SK-N-SH (cell line): ENCODE measurements around the gene CDH16. TPM values are rescaled to one million over a fixed set of nuclear protein-coding genes. Genes with fewer than 3 reads are reported as not detected.

ENCODE experiments used
- CTCF ChIA-PET: fragments of 300-600, 350-600 bp; formaldehyde crosslinking; extraction: SDS; loops from one replicate; lab custom pipeline; 2021; lab: Yijun Ruan, JAX
- POLR2A ChIA-PET: fragments of 350-600 bp; sonication (Branson Sonifier 250); formaldehyde crosslinking; extraction: SDS; loops from one replicate; lab custom pipeline; 2020; ENCODE audit warnings: antibody characterized with exemption, inconsistent platforms; lab: Yijun Ruan, JAX
- DNase-seq: peaks from one replicate; pipeline ENCODE4 v3.0.0; 2012
- H2AFZ ChIP-seq: fragments of 200-600 bp; sonication (generic); 2 replicates; pipeline ENCODE4 v1.8.1; 2016; ENCODE audit warnings: antibody characterized with exemption, mild to moderate bottlenecking, low read depth
- H3F3A ChIP-seq: fragments of 200-600 bp; sonication (generic); replicated peaks from 2 replicates; pipeline ENCODE3; 2016; ENCODE audit warnings: antibody characterized with exemption, mild to moderate bottlenecking; ENCODE audit not compliant: insufficient read depth
- H3K27ac ChIP-seq, 2 experiments: fragments of 200-500 bp in 1 of 2; fragments of 200-600 bp in 1 of 2; sonication (Bioruptor generic) in 1 of 2; sonication (generic), shearing (Covaris generic) in 1 of 2; 2 replicates each; pipeline versions ENCODE4 v1.5.1 to v1.6.1; 2014 to 2016; ENCODE audit warnings: low read depth in 2 of 2, inconsistent platforms in 1 of 2, low read length in 1 of 2, mild to moderate bottlenecking in 1 of 2, mixed read lengths in 1 of 2
- H3K27me3 ChIP-seq: fragments of 200-600 bp; sonication (generic), shearing (Covaris generic); 2 replicates; pipeline ENCODE4 v1.6.1; 2016; ENCODE audit warnings: mixed run types; ENCODE audit not compliant: insufficient read depth
- H3K36me3 ChIP-seq, 2 experiments: fragments of 200-500 bp in 1 of 2; fragments of 200-600 bp in 1 of 2; sonication (Bioruptor generic) in 1 of 2; sonication (generic) in 1 of 2; replicated peaks in 1 of 2; 2 replicates each; pipeline versions ENCODE3 to v1.5.1; 2014 to 2016; ENCODE audit warnings: low read length in 1 of 2, mild to moderate bottlenecking in 1 of 2; ENCODE audit not compliant: insufficient read depth in 2 of 2, control insufficient read depth in 1 of 2
- H3K4me1 ChIP-seq, 2 experiments: fragments of 200-500 bp in 1 of 2; fragments of 200-600 bp in 1 of 2; sonication (Bioruptor generic) in 1 of 2; sonication (generic), shearing (Covaris generic) in 1 of 2; 2 replicates each; pipeline versions ENCODE4 v1.5.1 to v1.6.1; 2014 to 2016; ENCODE audit warnings: low read depth in 1 of 2, low read length in 1 of 2, mixed run types in 1 of 2; ENCODE audit not compliant: insufficient read depth in 2 of 2, control insufficient read depth in 1 of 2
- H3K4me2 ChIP-seq: fragments of 200-600 bp; sonication (generic), shearing (Covaris generic); 2 replicates; pipeline ENCODE4 v1.6.1; 2017; ENCODE audit warnings: mixed run types
- H3K4me3 ChIP-seq, 2 experiments: fragments of 200-500 bp in 1 of 2; fragments of 200-600 bp in 1 of 2; sonication (Bioruptor generic) in 1 of 2; sonication (generic), shearing (Covaris generic) in 1 of 2; 2 replicates each; pipeline versions ENCODE4 v1.5.1 to v1.8.1; 2014 to 2016; ENCODE audit warnings: low read depth in 2 of 2, inconsistent platforms in 1 of 2, low read length in 1 of 2, mild to moderate bottlenecking in 1 of 2, mixed read lengths in 1 of 2, moderate library complexity in 1 of 2
- H3K79me2 ChIP-seq: fragments of 200-600 bp; sonication (generic); 2 replicates; pipeline ENCODE4 v1.8.1; 2017; ENCODE audit warnings: mild to moderate bottlenecking; ENCODE audit not compliant: insufficient read depth
- H3K9ac ChIP-seq: fragments of 200-600 bp; sonication (generic); 2 replicates; pipeline ENCODE4 v1.6.1; 2017; ENCODE audit warnings: mixed run types
- H3K9me2 ChIP-seq: fragments of 200-600 bp; sonication (generic); 2 replicates; pipeline ENCODE4 v1.6.1; 2017; ENCODE audit warnings: mixed run types
- H3K9me3 ChIP-seq: fragments of 200-600 bp; sonication (generic); 2 replicates; pipeline ENCODE4 v1.6.1; 2017; ENCODE audit warnings: mixed run types, mild to moderate bottlenecking, moderate library complexity
- H4K20me1 ChIP-seq: fragments of 200-600 bp; sonication (generic); 2 replicates; pipeline ENCODE4 v1.6.1; 2017; ENCODE audit warnings: mild to moderate bottlenecking, mixed run types; ENCODE audit not compliant: insufficient read depth
- CHD2 ChIP-seq: fragments of 150-350 bp; IDR thresholded peaks from 2 replicates; pipeline ENCODE4 v1.6.1; 2018; ENCODE audit warnings: low read length; ENCODE audit not compliant: partially characterized antibody
- FOXM1 ChIP-seq: IDR thresholded peaks from 2 replicates; pipeline ENCODE4 v1.4.0; 2012; ENCODE audit warnings: low read depth, mild to moderate bottlenecking
- MXI1 ChIP-seq: IDR thresholded peaks from 2 replicates; pipeline ENCODE4 v1.6.1; 2012; ENCODE audit warnings: mild to moderate bottlenecking, low read depth, low read length, improper control_type of control experiment
- NFIC ChIP-seq: IDR thresholded peaks from 2 replicates; pipeline ENCODE4 v1.4.0; 2012; ENCODE audit warnings: borderline replicate concordance
- RAD21 ChIP-seq: IDR thresholded peaks from 2 replicates; pipeline ENCODE4 v1.6.1; 2012; ENCODE audit warnings: mild to moderate bottlenecking, low read length
- RCOR1 ChIP-seq: fragments of 150-350 bp; IDR thresholded peaks from 2 replicates; pipeline ENCODE4 v1.6.1; 2017; ENCODE audit warnings: antibody characterized with exemption, low read length
- TAF1 ChIP-seq: IDR thresholded peaks from 2 replicates; pipeline ENCODE4 v1.6.1; 2012; ENCODE audit warnings: low read depth, mild to moderate bottlenecking, low read length, moderate library complexity, borderline replicate concordance
- TEAD4 ChIP-seq: IDR thresholded peaks from 2 replicates; pipeline ENCODE4 v1.4.0; 2012; ENCODE audit warnings: mild to moderate bottlenecking, borderline replicate concordance; ENCODE audit not compliant: insufficient read depth
- WGBS: methylation state at CpG from one replicate; pipeline ENCODE4 v1.1.6; 2017; ENCODE audit warnings: low lambda C conversion rate; 5-methylcytosine and 5-hydroxymethylcytosine counted together
- polyA plus RNA-seq, 3 experiments: library from polyadenylated mRNA; depleted of rRNA; stranded (reverse); fragments of >200 nt; gene quantifications; 2 replicates each; pipeline ENCODE4 v1.2.3, GENCODE V29; 2012
- TF ChIP-seq, protein P1 (sequence below): IDR thresholded peaks from 2 replicates; pipeline ENCODE4; 2012
- TF ChIP-seq, protein P2 (sequence below): fragments of 150-350 bp; IDR thresholded peaks from 2 replicates; pipeline ENCODE4 v1.6.1; 2016; ENCODE audit warnings: mild to moderate bottlenecking, low read depth, low read length

The CDH16 gene
- polyA plus RNA-seq, 1 of the 3 experiments (the other 2 are of a cell fraction), result not detected

DNA sequence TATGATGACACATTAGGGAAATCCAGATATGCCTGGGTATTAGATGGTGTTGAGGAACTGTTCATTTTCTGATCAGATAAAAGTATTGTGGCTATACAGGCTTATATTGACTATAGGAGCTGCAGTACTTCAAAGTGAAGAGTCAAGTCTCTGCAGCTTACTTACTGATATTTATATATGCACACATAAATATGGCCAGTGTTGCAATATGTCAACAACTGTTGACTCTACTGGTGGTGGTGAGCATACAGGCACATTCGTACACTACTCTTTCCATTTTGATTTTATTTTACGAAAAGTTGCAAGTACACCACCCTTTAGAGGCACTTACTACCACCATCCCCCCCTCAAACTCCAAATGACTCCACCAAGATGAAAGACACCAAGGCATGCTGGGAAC is 13.0 kb upstream of the CDH16 start:
- Histone ChIP-seq H3K9me3 (no peaks in the 10 kb centered on the region), H4K20me1 (peaks cover 9% of the 10 kb centered on the region; the same call in 1 of the 2 replicates), H3K4me2 (no peak overlapping the region), H3K9me2 (no peaks in the 10 kb centered on the region)
- TF ChIP-seq CHD2, result no peak
- no peak for TF ChIP-seq RAD21
- no peak for TF ChIP-seq TEAD4
- TF ChIP-seq FOXM1, result no peak
- no peak for TF ChIP-seq MXI1
- TF ChIP-seq TAF1, result no peak
- TF ChIP-seq RCOR1, result no peak
- TF ChIP-seq, protein P1, sequence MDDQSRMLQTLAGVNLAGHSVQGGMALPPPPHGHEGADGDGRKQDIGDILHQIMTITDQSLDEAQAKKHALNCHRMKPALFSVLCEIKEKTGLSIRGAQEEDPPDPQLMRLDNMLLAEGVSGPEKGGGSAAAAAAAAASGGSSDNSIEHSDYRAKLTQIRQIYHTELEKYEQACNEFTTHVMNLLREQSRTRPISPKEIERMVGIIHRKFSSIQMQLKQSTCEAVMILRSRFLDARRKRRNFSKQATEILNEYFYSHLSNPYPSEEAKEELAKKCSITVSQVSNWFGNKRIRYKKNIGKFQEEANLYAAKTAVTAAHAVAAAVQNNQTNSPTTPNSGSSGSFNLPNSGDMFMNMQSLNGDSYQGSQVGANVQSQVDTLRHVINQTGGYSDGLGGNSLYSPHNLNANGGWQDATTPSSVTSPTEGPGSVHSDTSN, result no peak
- TF ChIP-seq, protein P2, sequence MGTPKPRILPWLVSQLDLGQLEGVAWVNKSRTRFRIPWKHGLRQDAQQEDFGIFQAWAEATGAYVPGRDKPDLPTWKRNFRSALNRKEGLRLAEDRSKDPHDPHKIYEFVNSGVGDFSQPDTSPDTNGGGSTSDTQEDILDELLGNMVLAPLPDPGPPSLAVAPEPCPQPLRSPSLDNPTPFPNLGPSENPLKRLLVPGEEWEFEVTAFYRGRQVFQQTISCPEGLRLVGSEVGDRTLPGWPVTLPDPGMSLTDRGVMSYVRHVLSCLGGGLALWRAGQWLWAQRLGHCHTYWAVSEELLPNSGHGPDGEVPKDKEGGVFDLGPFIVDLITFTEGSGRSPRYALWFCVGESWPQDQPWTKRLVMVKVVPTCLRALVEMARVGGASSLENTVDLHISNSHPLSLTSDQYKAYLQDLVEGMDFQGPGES, result no peak
- TF ChIP-seq, all 33 proteins: peak for 0
- Histone ChIP-seq H2AFZ (no peak overlapping the region), H3K4me1 (peaks cover 20 to 29% of the 10 kb centered on the region in 2 experiments; a peak in 3 of 4 replicates), H3K27ac (no peak overlapping the region), H3K79me2 (peaks cover 46% of the 10 kb centered on the region), H3F3A (peaks cover 18% of the 10 kb centered on the region), H3K4me3 (no peak overlapping the region), H3K9ac (no peak overlapping the region), H3K27me3 (no peaks in the 10 kb centered on the region), H3K36me3 (peaks cover 0 to 3% of the 10 kb centered on the region in 2 experiments)
- 96% methylated on average over 2 of the region's 2 CpGs for WGBS
- no peak for DNase-seq
- POLR2A ChIA-PET, result interaction anchor here (1.1 kb wide), 1 partner anchor 22 kb away, joined by 3 read pairs; no protein-coding TSS in a partner anchor
- CTCF ChIA-PET, result interaction anchor here (1.2 to 4.2 kb wide), 2 partner anchors 20 to 37 kb away, joined by 3 to 35 read pairs; no protein-coding TSS in a partner anchor

- Histone ChIP-seq H3K9me2 (no peaks in the 10 kb centered on the region), H3K9me3 (no peaks in the 10 kb centered on the region), H3K4me2 (no peak overlapping the region), H3K4me1 (peaks cover 17 to 20% of the 10 kb centered on the region in 2 experiments; a peak in 3 of 4 replicates), H3K9ac (no peak overlapping the region), H3K36me3 (peaks cover 0 to 3% of the 10 kb centered on the region in 2 experiments), H4K20me1 (no peaks in the 10 kb centered on the region), H3F3A (peaks cover 18% of the 10 kb centered on the region), H3K27ac (no peak overlapping the region), H3K27me3 (no peaks in the 10 kb centered on the region), H2AFZ (no peak overlapping the region), H3K79me2 (peaks cover 31% of the 10 kb centered on the region), H3K4me3 (no peak overlapping the region)
- ChIA-PET POLR2A (interaction anchor here (1.1 kb wide), 1 partner anchor 27 kb away, joined by 3 read pairs; no protein-coding TSS in a partner anchor), CTCF (interaction anchor here (0.6 to 1.2 kb wide), 4 partner anchors 17 to 62 kb away, joined by 3 to 10 read pairs (median 3); no protein-coding TSS in a partner anchor)
- 61% methylated on average over 4 of the region's 4 CpGs for WGBS
- peak; percentile 34; the same call in 1 of the 2 replicates for TF ChIP-seq NFIC
- no peak for TF ChIP-seq RCOR1
- TF ChIP-seq TEAD4, result no peak
- no peak for DNase-seq
Measured at GRCh38 chr16:66930189-66930588, 11.5 kb upstream of the CDH16 start.
